Measurements from ENCODE around the gene CCDC13.

CCDC13 gene

GRCh38 chr3:42731476-42732195 is 41.4 kb downstream of the CCDC13 start:
- TF ChIP-seq ZNF70 (CRISPR knock-in tag; IDR thresholded peaks at IDR 0.05) (no peak), ARNTL (CRISPR knock-in tag; IDR thresholded peaks at IDR 0.05; ENCODE audit: borderline replicate concordance, low read depth) (no peak), ZFP30 (CRISPR knock-in tag; IDR thresholded peaks at IDR 0.05) (no peak), ESRRG (CRISPR knock-in tag; IDR thresholded peaks at IDR 0.05) (no peak), POU6F1 (CRISPR knock-in tag; IDR thresholded peaks at IDR 0.05; ENCODE audit: borderline replicate concordance, low read depth) (no peak)
- ATAC-seq = no peak

- TF ChIP-seq CSDC2 (CRISPR knock-in tag; IDR thresholded peaks at IDR 0.05) = no peak
- TF ChIP-seq CSRNP3 (CRISPR knock-in tag; IDR thresholded peaks at IDR 0.05) = no peak
- TF ChIP-seq BACH2 (CRISPR knock-in tag; IDR thresholded peaks at IDR 0.05; ENCODE audit: borderline replicate concordance) = no peak
- TF ChIP-seq ZFP3 (CRISPR knock-in tag; IDR thresholded peaks at IDR 0.05) = no peak
- no peak for TF ChIP-seq ZNF70 (CRISPR knock-in tag; IDR thresholded peaks at IDR 0.05)
- TF ChIP-seq ISL1 (CRISPR knock-in tag; IDR thresholded peaks at IDR 0.05) = no peak
- no peak for TF ChIP-seq GLIS3 (CRISPR knock-in tag; IDR thresholded peaks at IDR 0.05)
- no peak for TF ChIP-seq ZNF565 (CRISPR knock-in tag; conservative IDR thresholded peaks at IDR 0.05; ENCODE audit: low read depth)
- no peak for TF ChIP-seq TCF4 (CRISPR knock-in tag; IDR thresholded peaks at IDR 0.05; ENCODE audit: borderline replicate concordance)
- no peak for TF ChIP-seq PPARA (CRISPR knock-in tag; IDR thresholded peaks at IDR 0.05; ENCODE audit: borderline replicate concordance)
- no peak for TF ChIP-seq ZC3H10 (CRISPR knock-in tag; IDR thresholded peaks at IDR 0.05)
- no peak for TF ChIP-seq CREB5 (CRISPR knock-in tag; IDR thresholded peaks at IDR 0.05; ENCODE audit: low read depth)
- TF ChIP-seq ZNF8 (CRISPR knock-in tag; IDR thresholded peaks at IDR 0.05) = no peak
- TF ChIP-seq RARB (CRISPR knock-in tag; IDR thresholded peaks at IDR 0.05) = no peak
- TF ChIP-seq ZFP30 (CRISPR knock-in tag; IDR thresholded peaks at IDR 0.05) = no peak
- no peak for TF ChIP-seq ARNTL (CRISPR knock-in tag; IDR thresholded peaks at IDR 0.05; ENCODE audit: borderline replicate concordance, low read depth)
- TF ChIP-seq PATZ1 (CRISPR knock-in tag; IDR thresholded peaks at IDR 0.05; ENCODE audit: borderline replicate concordance) = no peak
- TF ChIP-seq TOX (CRISPR knock-in tag; IDR thresholded peaks at IDR 0.05; ENCODE audit: borderline replicate concordance) = no peak
- no peak for ATAC-seq
Observed at GRCh38 chr3:42730706-42731420, 42.2 kb downstream of the CCDC13 start.

- no peak for ATAC-seq
- no peak for TF ChIP-seq POU6F1 (CRISPR knock-in tag; IDR thresholded peaks at IDR 0.05; ENCODE audit: borderline replicate concordance, low read depth)
- no peak for TF ChIP-seq TOX (CRISPR knock-in tag; IDR thresholded peaks at IDR 0.05; ENCODE audit: borderline replicate concordance)
- TF ChIP-seq BACH2 (CRISPR knock-in tag; IDR thresholded peaks at IDR 0.05; ENCODE audit: borderline replicate concordance) = no peak
- no peak for TF ChIP-seq PPARA (CRISPR knock-in tag; IDR thresholded peaks at IDR 0.05; ENCODE audit: borderline replicate concordance)
- no peak for TF ChIP-seq CREB5 (CRISPR knock-in tag; IDR thresholded peaks at IDR 0.05; ENCODE audit: low read depth)
- TF ChIP-seq PATZ1 (CRISPR knock-in tag; IDR thresholded peaks at IDR 0.05; ENCODE audit: borderline replicate concordance) = no peak
- TF ChIP-seq ESRRG (CRISPR knock-in tag; IDR thresholded peaks at IDR 0.05) = no peak
Observed at GRCh38 chr3:42730294-42730693, 42.8 kb downstream of the CCDC13 start.
